Central memory CD8-positive, alpha-beta T cell (primary cell): ENCODE data around the gene KCNJ8.
"Not testable (repeated sequence)": the region's sequence is repeated elsewhere in the genome, so short reads cannot be mapped to it uniquely, and the experiment has no call there.

Source experiments
- ATAC-seq: fragments of 150-1000 bp; cut with Tn5 transposase; replicated peaks from 2 replicates; pipeline ENCODE4 v1.10.0; 2022; ENCODE audit warnings: mild to moderate bottlenecking, moderate FRiP score, moderate number of reproducible peaks; ENCODE audit not compliant: poor library complexity, severe bottlenecking; ENCODE audit errors: extremely low read depth
- DNase-seq, 2 donors: peaks; one replicate each; pipeline ENCODE4 v3.0.0; 2021; ENCODE audit warnings: low spot score in 2 of 2
- H3K27ac Mint-ChIP-seq: one replicate; pipeline ENCODE4 v1.8.0; 2022; ENCODE audit warnings: low read depth, mild to moderate bottlenecking, moderate library complexity, mixed read lengths
- H3K27me3 Mint-ChIP-seq: one replicate; pipeline ENCODE4 v1.8.0; 2022; ENCODE audit warnings: mixed read lengths
- H3K36me3 Mint-ChIP-seq: one replicate; pipeline ENCODE4 v1.8.0; 2022; ENCODE audit warnings: mild to moderate bottlenecking, moderate library complexity, mixed read lengths; ENCODE audit not compliant: insufficient read depth
- H3K4me1 Mint-ChIP-seq: one replicate; pipeline ENCODE4 v1.8.0; 2022; ENCODE audit warnings: mixed read lengths
- H3K4me3 Mint-ChIP-seq: one replicate; pipeline ENCODE4 v1.8.0; 2022; ENCODE audit warnings: mild to moderate bottlenecking, moderate library complexity, mixed read lengths
- H3K9me3 Mint-ChIP-seq: one replicate; pipeline ENCODE4 v1.8.0; 2022; ENCODE audit warnings: mixed read lengths

The KCNJ8 gene

DNA sequence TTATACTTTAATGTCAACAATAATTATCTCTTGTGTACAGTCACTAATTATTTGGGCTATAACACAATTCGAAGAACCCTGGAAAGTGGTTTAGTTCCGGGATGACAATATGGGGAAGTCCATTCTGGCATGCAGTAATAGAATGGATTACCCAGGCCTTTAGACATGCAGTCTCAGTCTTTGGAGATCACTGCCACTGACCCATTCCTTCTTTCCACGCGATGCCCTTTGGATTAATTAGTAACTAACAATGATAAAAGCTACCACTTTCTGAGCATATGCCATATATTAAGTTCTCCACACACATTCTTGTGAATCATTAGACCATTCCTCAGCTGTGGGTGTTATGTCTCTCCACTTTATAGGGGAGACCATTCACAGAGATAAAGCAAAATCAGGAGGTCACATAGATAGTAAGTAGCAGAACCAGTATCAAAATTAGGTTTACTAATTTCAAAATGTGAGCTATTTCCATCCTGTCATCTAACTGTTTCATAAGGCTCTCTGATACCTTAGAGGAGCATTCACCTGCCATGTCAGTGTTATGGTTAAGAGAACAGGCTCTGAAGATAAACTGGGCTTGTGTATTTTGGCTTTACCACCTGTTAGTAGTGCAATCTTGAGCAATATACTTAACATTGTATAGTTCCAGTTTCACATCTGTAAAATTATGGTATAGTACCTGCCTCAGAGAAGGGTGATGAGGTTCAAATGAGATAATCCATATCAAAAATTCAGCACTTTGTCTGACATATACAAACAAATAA, 27.2 kb upstream of the KCNJ8 start:
- no peak for DNase-seq
- H3K27ac Mint-ChIP-seq: no peak overlapping the region
- H3K36me3 Mint-ChIP-seq: no peaks in the 10 kb centered on the region
- H3K9me3 Mint-ChIP-seq: no peaks in the 10 kb centered on the region
- ATAC-seq: no peak
- H3K4me1 Mint-ChIP-seq: no peaks in the 10 kb centered on the region
- H3K27me3 Mint-ChIP-seq: peaks cover 2% of the 10 kb centered on the region
- no peak overlapping the region for H3K4me3 Mint-ChIP-seq

DNA sequence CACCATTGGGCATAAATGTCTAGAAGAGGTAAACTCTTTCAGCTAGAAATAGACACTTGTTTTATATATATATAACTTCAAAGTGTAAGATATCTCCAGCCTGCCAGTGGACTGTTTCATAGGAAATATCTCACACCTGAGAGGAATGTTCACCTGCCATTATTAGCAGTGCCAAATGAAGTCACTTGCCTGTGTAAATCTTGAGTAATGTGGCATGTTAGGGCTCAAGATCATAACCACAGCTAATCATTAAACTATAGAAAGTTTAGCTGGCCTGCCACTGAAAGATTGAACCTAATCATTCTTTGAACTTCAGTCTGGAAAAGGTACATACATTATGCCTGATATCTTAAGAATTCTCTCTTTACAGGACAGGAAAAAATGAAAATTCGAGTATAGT, 25.5 kb upstream of the KCNJ8 start:
- no peaks in the 10 kb centered on the region for H3K36me3 Mint-ChIP-seq
- DNase-seq (no peak), ATAC-seq (no peak)
- H3K4me3 Mint-ChIP-seq: no peak overlapping the region
- no peak overlapping the region for H3K27ac Mint-ChIP-seq
- H3K4me1 Mint-ChIP-seq: no peaks in the 10 kb centered on the region
- no peaks in the 10 kb centered on the region for H3K9me3 Mint-ChIP-seq
- peaks cover 15% of the 10 kb centered on the region for H3K27me3 Mint-ChIP-seq

DNA sequence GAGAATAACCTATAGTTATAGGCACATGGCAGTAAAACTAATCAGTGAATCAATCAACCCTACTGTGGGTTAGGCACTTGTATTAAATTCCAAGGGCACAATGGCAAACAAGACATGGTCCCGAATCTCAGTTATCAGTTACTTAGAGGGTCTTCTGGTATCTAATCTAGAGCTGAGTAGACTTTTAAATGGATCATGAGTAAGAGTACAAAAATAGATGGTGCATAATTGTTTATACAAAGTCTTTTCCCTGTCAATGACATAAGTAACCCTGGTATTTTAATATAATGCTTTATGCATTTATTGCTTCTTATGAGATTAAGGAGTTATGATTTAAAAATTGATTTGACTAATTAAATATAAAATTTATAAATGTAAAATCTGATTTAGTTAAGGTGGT, 23.0 kb upstream of the KCNJ8 start:
- no peak for ATAC-seq
- Mint-ChIP-seq H3K4me1 (no peaks in the 10 kb centered on the region), H3K4me3 (no peak overlapping the region), H3K9me3 (no peaks in the 10 kb centered on the region), H3K36me3 (no peaks in the 10 kb centered on the region), H3K27me3 (peaks cover 36% of the 10 kb centered on the region), H3K27ac (no peak overlapping the region)
- no peak for DNase-seq

DNA sequence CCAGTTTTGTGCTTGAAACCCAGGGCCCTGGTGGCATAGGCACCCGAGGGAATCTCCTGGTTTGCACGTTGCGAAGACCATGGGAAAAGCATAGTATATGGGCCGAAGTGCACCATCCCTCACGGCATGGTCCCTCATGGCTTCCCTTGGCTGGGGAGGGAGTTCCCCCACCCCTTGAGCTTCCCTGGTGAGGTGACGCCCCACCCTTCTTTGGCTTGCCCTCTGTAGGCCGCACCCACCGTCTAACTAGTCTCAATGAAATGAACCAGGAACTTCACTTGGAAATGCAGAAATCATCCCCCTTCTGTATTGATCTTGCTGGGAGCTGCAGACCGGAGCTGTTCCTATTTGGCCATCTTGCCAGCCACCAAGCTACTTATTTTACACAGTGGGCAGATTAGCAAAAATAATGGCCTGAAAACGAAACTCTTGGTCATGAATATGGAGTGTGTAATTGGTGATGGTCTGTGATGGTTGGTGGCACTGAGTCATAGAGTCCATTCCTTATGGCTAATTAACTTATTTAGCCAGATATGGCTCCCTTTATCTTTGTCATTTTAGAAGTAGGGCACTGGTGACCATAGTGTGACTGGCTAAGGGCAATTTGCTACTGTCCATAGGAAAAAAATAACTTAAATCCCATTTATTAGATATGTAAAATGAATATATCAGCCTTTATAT, 21.3 kb upstream of the KCNJ8 start:
- peaks cover 44% of the 10 kb centered on the region for H3K27me3 Mint-ChIP-seq
- no peak overlapping the region for H3K4me3 Mint-ChIP-seq

GRCh38 chr12:21794807-21795595, 20.5 kb upstream of the KCNJ8 start:
- not testable (repeated sequence) for DNase-seq, H3K27ac Mint-ChIP-seq, H3K36me3 Mint-ChIP-seq, ATAC-seq, H3K4me1 Mint-ChIP-seq, H3K4me3 Mint-ChIP-seq, H3K9me3 Mint-ChIP-seq
- H3K27me3 Mint-ChIP-seq: peaks cover 44% of the 10 kb centered on the region

More for the DNA sequence above, 21.3 kb upstream of the KCNJ8 start:
- Mint-ChIP-seq H3K27ac (no peak overlapping the region), H3K36me3 (no peaks in the 10 kb centered on the region), H3K9me3 (no peaks in the 10 kb centered on the region), H3K4me1 (no peaks in the 10 kb centered on the region)
- DNase-seq: no peak
- ATAC-seq: no peak

DNA sequence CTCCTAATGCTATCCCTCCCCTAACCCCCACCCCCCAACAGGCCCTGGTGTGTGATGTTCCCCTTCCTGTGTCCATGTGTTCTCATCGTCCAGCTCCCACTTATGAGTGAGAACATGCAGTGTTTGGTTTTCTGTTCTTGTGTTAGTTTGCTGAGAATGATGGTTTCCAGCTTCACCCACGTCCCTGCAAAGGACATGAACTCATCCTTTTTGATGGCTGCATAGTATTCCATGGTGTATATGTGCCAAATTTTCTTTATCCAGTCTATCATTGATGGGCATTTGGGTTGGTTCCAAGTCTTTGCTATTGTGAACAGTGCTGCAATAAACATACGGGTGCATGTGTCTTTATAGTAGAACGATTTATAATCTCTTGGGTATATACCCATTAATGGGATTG, 15.2 kb upstream of the KCNJ8 start:
- DNase-seq, H3K4me1 Mint-ChIP-seq, ATAC-seq, H3K36me3 Mint-ChIP-seq, H3K4me3 Mint-ChIP-seq, H3K9me3 Mint-ChIP-seq, H3K27ac Mint-ChIP-seq: not testable (repeated sequence)
- peaks cover 28% of the 10 kb centered on the region for H3K27me3 Mint-ChIP-seq

GRCh38 chr12:21788089-21788983, 13.8 kb upstream of the KCNJ8 start:
- Mint-ChIP-seq H3K4me3 (no peak overlapping the region), H3K4me1 (no peaks in the 10 kb centered on the region), H3K9me3 (no peaks in the 10 kb centered on the region), H3K27me3 (peaks cover 15% of the 10 kb centered on the region), H3K36me3 (no peaks in the 10 kb centered on the region), H3K27ac (no peak overlapping the region)
- no peak for ATAC-seq
- no peak for DNase-seq

DNA sequence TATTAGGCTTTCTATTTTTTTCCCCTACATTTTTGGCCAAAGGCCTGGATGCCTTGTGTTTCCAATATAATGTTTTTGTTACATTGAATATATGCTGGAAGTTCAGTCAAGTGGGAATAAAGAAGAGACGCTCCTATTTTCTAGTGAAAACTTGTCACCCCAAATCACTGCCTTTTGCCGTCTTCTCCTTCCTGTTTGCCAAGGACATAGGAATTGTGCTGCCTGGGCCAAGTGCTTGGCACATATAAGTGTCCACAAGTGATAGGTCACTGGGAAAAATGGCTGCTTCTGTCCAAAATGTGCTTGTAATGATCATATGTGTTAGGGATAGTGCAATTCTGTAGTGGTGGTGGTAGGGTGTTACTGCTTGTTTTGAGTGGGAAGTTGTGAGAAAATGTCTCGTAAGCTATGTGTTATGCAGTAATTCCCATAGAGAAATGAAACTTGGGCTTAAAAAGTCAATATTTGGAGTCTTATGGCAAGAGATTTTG, 11.6 kb upstream of the KCNJ8 start:
- no peak overlapping the region for H3K27ac Mint-ChIP-seq
- no peaks in the 10 kb centered on the region for H3K4me1 Mint-ChIP-seq
- H3K9me3 Mint-ChIP-seq: no peaks in the 10 kb centered on the region
- no peaks in the 10 kb centered on the region for H3K36me3 Mint-ChIP-seq
- DNase-seq (no peak), ATAC-seq (no peak)
- H3K27me3 Mint-ChIP-seq: no peaks in the 10 kb centered on the region
- H3K4me3 Mint-ChIP-seq: no peak overlapping the region

GRCh38 chr12:21782723-21783122, 8.2 kb upstream of the KCNJ8 start:
- H3K27ac Mint-ChIP-seq, H3K27me3 Mint-ChIP-seq, H3K9me3 Mint-ChIP-seq, DNase-seq, H3K4me3 Mint-ChIP-seq, ATAC-seq, H3K4me1 Mint-ChIP-seq, H3K36me3 Mint-ChIP-seq: not testable (repeated sequence)

- no peak for DNase-seq
- no peak overlapping the region for H3K27ac Mint-ChIP-seq
- no peaks in the 10 kb centered on the region for H3K4me1 Mint-ChIP-seq
- no peak overlapping the region for H3K4me3 Mint-ChIP-seq
- H3K9me3 Mint-ChIP-seq: no peaks in the 10 kb centered on the region
- peaks cover 27% of the 10 kb centered on the region for H3K27me3 Mint-ChIP-seq
- no peak for ATAC-seq
- no peaks in the 10 kb centered on the region for H3K36me3 Mint-ChIP-seq
Measured at GRCh38 chr12:21780786-21781185, 6.3 kb upstream of the KCNJ8 start.

DNA sequence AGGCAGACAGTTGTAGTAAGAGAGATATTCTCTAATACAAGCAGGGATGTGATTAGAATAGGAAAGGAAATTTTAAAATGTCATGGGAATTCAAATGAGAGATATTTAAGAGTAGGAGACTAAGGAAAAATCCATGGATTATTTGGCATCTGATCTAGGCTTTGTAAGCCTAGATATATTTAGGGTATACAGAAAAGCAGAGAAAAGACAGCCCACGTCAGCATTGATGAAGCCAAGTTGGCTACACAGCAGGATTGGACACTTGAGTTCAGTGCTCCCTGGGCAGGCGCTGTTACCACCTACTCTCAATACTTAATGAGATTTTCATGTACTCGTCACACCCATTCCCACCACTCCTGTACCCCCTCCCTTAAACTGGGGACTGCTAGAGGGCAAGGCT, 1.7 kb upstream of the KCNJ8 start:
- H3K27me3 Mint-ChIP-seq: peaks cover 65% of the 10 kb centered on the region
- no peak overlapping the region for H3K4me3 Mint-ChIP-seq
- H3K4me1 Mint-ChIP-seq: no peaks in the 10 kb centered on the region
- no peaks in the 10 kb centered on the region for H3K36me3 Mint-ChIP-seq
- H3K9me3 Mint-ChIP-seq: no peaks in the 10 kb centered on the region
- no peak for DNase-seq
- H3K27ac Mint-ChIP-seq: no peak overlapping the region
- no peak for ATAC-seq
